H1 (cell line): ENCODE measurements around the gene ECE2. TPM values are rescaled to one million over a fixed set of nuclear protein-coding genes. Genes with fewer than 3 reads are reported as not detected.

ENCODE experiments used
- CTCF ChIA-PET: fragments of 300-600 bp; sonication (Branson Sonifier 250); formaldehyde crosslinking; loops from one replicate; lab custom pipeline; 2021; ENCODE audit not compliant: partially characterized antibody; lab: Charles Lee
- POLR2A ChIA-PET: fragments of 300-600 bp; sonication (Branson Sonifier 250); formaldehyde crosslinking; loops from one replicate; lab custom pipeline; 2021; ENCODE audit warnings: inconsistent platforms; ENCODE audit not compliant: partially characterized antibody; lab: Charles Lee
- DNase-seq, 2 experiments: peaks; one replicate each; pipeline versions ENCODE4 v3.0.0 to v3.0.0-alpha.2; 2010 to 2022; ENCODE audit warnings: low spot score in 2 of 2, low read depth in 1 of 2, mixed read lengths in 1 of 2
- FAIRE-seq: peaks from 2 replicates; lab custom pipeline; 2011; peaks lifted over from hg19 to GRCh38; lab: Jason Lieb, UNC
- H2AFZ ChIP-seq: 2 replicates; pipeline ENCODE4 v1.8.1; 2012; ENCODE audit warnings: low read length, inconsistent platforms
- H2AK5ac ChIP-seq: 2 replicates; pipeline ENCODE4 v1.6.1; 2013; ENCODE audit warnings: low read depth, low read length
- H2BK120ac ChIP-seq: replicated peaks from 2 replicates; pipeline ENCODE3; 2013; ENCODE audit warnings: low read depth, low read length, inconsistent platforms
- H2BK12ac ChIP-seq: 2 replicates; pipeline ENCODE4 v1.6.1; 2013; ENCODE audit warnings: low read depth, low read length
- H2BK15ac ChIP-seq: 2 replicates; pipeline ENCODE4 v1.6.1; 2013; ENCODE audit warnings: low read length
- H2BK20ac ChIP-seq: 2 replicates; pipeline ENCODE4 v1.6.1; 2013; ENCODE audit warnings: low read length
- H2BK5ac ChIP-seq: 2 replicates; pipeline ENCODE4 v1.6.1; 2013; ENCODE audit warnings: low read depth, low read length
- H3K14ac ChIP-seq: 2 replicates; pipeline ENCODE4 v1.6.1; 2013; ENCODE audit warnings: inconsistent platforms; ENCODE audit not compliant: insufficient read length
- H3K18ac ChIP-seq: 2 replicates; pipeline ENCODE4 v1.6.1; 2013; ENCODE audit warnings: low read length; ENCODE audit errors: extremely low read depth
- H3K23ac ChIP-seq: 2 replicates; pipeline ENCODE4 v1.6.1; 2013; ENCODE audit warnings: inconsistent platforms; ENCODE audit not compliant: insufficient read length
- H3K23me2 ChIP-seq: 2 replicates; pipeline ENCODE4 v1.6.1; 2013; ENCODE audit warnings: low read depth, low read length
- H3K27ac ChIP-seq: 2 replicates; pipeline ENCODE4 v1.6.1; 2011; ENCODE audit warnings: low read depth, low read length, inconsistent platforms
- H3K27me3 ChIP-seq, 4 experiments: replicated peaks in 1 of 4; 1 replicate in 1 of 4; 2 replicates in 3 of 4; pipeline versions ENCODE4 v1.6.1 to v1.8.1; 2011 to 2013; ENCODE audit warnings: low read length in 3 of 4, mild to moderate bottlenecking in 3 of 4, inconsistent platforms in 2 of 4, mixed read lengths in 2 of 4, moderate library complexity in 1 of 4; ENCODE audit not compliant: control insufficient read depth in 3 of 4, insufficient read depth in 3 of 4; ENCODE audit errors: extremely low read depth in 1 of 4
- H3K36me3 ChIP-seq, 4 experiments: 2 replicates each; pipeline versions ENCODE4 v1.6.1 to v1.8.1; 2011 to 2013; ENCODE audit warnings: mild to moderate bottlenecking in 4 of 4, low read length in 3 of 4, moderate library complexity in 2 of 4, control low read depth in 1 of 4, inconsistent platforms in 1 of 4; ENCODE audit not compliant: insufficient read depth in 4 of 4, control insufficient read depth in 2 of 4
- H3K4ac ChIP-seq: replicated peaks from 2 replicates; pipeline ENCODE3; 2013; ENCODE audit warnings: low read length, low read depth, mixed read lengths, inconsistent platforms; ENCODE audit not compliant: insufficient read length
- H3K4me1 ChIP-seq, 4 experiments: replicated peaks in 1 of 4; 1 replicate in 1 of 4; 2 replicates in 3 of 4; pipeline versions ENCODE4 v1.6.1 to v1.8.1; 2011 to 2013; ENCODE audit warnings: low read length in 3 of 4, inconsistent platforms in 2 of 4, mixed read lengths in 1 of 4; ENCODE audit not compliant: insufficient read depth in 4 of 4, control insufficient read depth in 3 of 4
- H3K4me2 ChIP-seq, 2 experiments: 2 replicates each; pipeline versions ENCODE4 v1.6.1 to v1.8.1; 2011 to 2013; ENCODE audit warnings: low read depth in 2 of 2, low read length in 2 of 2, control low read depth in 1 of 2, inconsistent platforms in 1 of 2, mild to moderate bottlenecking in 1 of 2; ENCODE audit not compliant: insufficient read depth in 1 of 2
- H3K4me3 ChIP-seq, 4 experiments: fragments of 200-600, 300-600 bp in 1 of 4; sonication (generic), shearing (Covaris generic), sonication (Bioruptor Twin) in 1 of 4; 2 replicates each; pipeline versions ENCODE4 v1.5.1 to v1.8.1; 2011 to 2016; ENCODE audit warnings: low read length in 4 of 4, low read depth in 3 of 4, control low read depth in 2 of 4, inconsistent platforms in 2 of 4, mild to moderate bottlenecking in 2 of 4, mixed read lengths in 1 of 4, moderate library complexity in 1 of 4; ENCODE audit not compliant: insufficient read depth in 2 of 4; ENCODE audit errors: extremely low read depth in 1 of 4
- H3K56ac ChIP-seq: replicated peaks from 2 replicates; pipeline ENCODE3; 2013; ENCODE audit warnings: low read depth, mild to moderate bottlenecking, mixed read lengths, low read length, inconsistent platforms; ENCODE audit not compliant: insufficient read length
- H3K79me1 ChIP-seq: 2 replicates; pipeline ENCODE4 v1.6.1; 2013; ENCODE audit warnings: low read depth, low read length, control low read depth
- H3K79me2 ChIP-seq, 2 experiments: 2 replicates each; pipeline versions ENCODE4 v1.6.1 to v1.8.1; 2012 to 2013; ENCODE audit warnings: low read length in 2 of 2, mild to moderate bottlenecking in 2 of 2, inconsistent platforms in 1 of 2; ENCODE audit not compliant: insufficient read depth in 2 of 2, control insufficient read depth in 1 of 2
- H3K9ac ChIP-seq, 4 experiments: replicated peaks in 1 of 4; 1 replicate in 1 of 4; 2 replicates in 3 of 4; pipeline versions ENCODE4 v1.6.1 to v1.8.1; 2011 to 2013; ENCODE audit warnings: low read depth in 3 of 4, low read length in 3 of 4, control low read depth in 2 of 4, mild to moderate bottlenecking in 2 of 4, moderate library complexity in 2 of 4, inconsistent platforms in 1 of 4; ENCODE audit errors: extremely low read depth in 1 of 4
- H3K9me3 ChIP-seq, 2 experiments: 2 replicates each; pipeline versions ENCODE4 v1.6.1 to v1.8.1; 2012 to 2013; ENCODE audit warnings: mild to moderate bottlenecking in 2 of 2, moderate library complexity in 2 of 2, control low read depth in 1 of 2, inconsistent platforms in 1 of 2, low read depth in 1 of 2, low read length in 1 of 2, mixed read lengths in 1 of 2; ENCODE audit not compliant: insufficient read depth in 2 of 2
- H4K20me1 ChIP-seq, 2 experiments: replicated peaks in 1 of 2; 2 replicates each; pipeline versions ENCODE3 to v1.8.1; 2011 to 2013; ENCODE audit warnings: inconsistent platforms in 2 of 2, low read length in 2 of 2, mild to moderate bottlenecking in 1 of 2; ENCODE audit not compliant: insufficient read depth in 2 of 2, control insufficient read depth in 1 of 2
- H4K5ac ChIP-seq: 2 replicates; pipeline ENCODE4 v1.6.1; 2013; ENCODE audit warnings: low read length, low read depth, mixed read lengths, inconsistent platforms; ENCODE audit not compliant: insufficient read length
- H4K8ac ChIP-seq: 2 replicates; pipeline ENCODE4 v1.8.0; 2013; ENCODE audit warnings: mild to moderate bottlenecking, moderate library complexity, low read length, inconsistent platforms; ENCODE audit not compliant: insufficient read depth; ENCODE audit errors: extremely low read depth
- H4K91ac ChIP-seq: replicated peaks from 2 replicates; pipeline ENCODE3; 2013; ENCODE audit warnings: low read length, mixed read lengths, inconsistent platforms; ENCODE audit not compliant: insufficient read length
- CHD1 ChIP-seq: IDR thresholded peaks from 2 replicates; pipeline ENCODE4 v1.6.1; 2012; ENCODE audit warnings: low read depth, low read length, improper control_type of control experiment
- EZH2 ChIP-seq: fragments of 200-600 bp; sonication (generic); IDR thresholded peaks from 2 replicates; pipeline ENCODE4 v1.7.1; 2012; ENCODE audit warnings: low read depth, mild to moderate bottlenecking, moderate library complexity, low read length, inconsistent platforms; ENCODE audit not compliant: severe bottlenecking
- GABPA ChIP-seq: IDR thresholded peaks from 2 replicates; pipeline ENCODE4 v1.6.1; 2011; ENCODE audit warnings: mild to moderate bottlenecking, low read length, moderate library complexity, borderline replicate concordance; ENCODE audit not compliant: insufficient read depth
- JUND ChIP-seq: IDR thresholded peaks from 2 replicates; pipeline ENCODE4 v1.6.1; 2011; ENCODE audit warnings: mild to moderate bottlenecking, improper control_type of control experiment, low read length
- PHF8 ChIP-seq: fragments of 200-600 bp; sonication (generic); conservative IDR thresholded peaks from 2 replicates; pipeline ENCODE4 v1.7.1; 2012; ENCODE audit warnings: low read depth, mild to moderate bottlenecking, inconsistent platforms, low read length, moderate library complexity
- POLR2AphosphoS5 ChIP-seq: IDR thresholded peaks from 2 replicates; pipeline ENCODE4 v1.6.1; 2011; ENCODE audit warnings: low read depth, low read length
- RNF2 ChIP-seq: fragments of 200-900, 300-1000 bp; sonication (generic); IDR thresholded peaks from 2 replicates; pipeline ENCODE4 v1.7.1; 2016; ENCODE audit warnings: borderline replicate concordance, low read depth, mild to moderate bottlenecking, antibody characterized with exemption, low read length; ENCODE audit not compliant: poor library complexity, severe bottlenecking; ENCODE audit errors: missing control alignments
- SUZ12 ChIP-seq: fragments of 200-600 bp; sonication (generic); IDR thresholded peaks from 2 replicates; pipeline ENCODE4 v1.6.1; 2012; ENCODE audit warnings: mild to moderate bottlenecking, inconsistent platforms, low read length, moderate library complexity, mixed read lengths
- TAF1 ChIP-seq: IDR thresholded peaks from 2 replicates; pipeline ENCODE4 v1.6.1; 2011; ENCODE audit warnings: mild to moderate bottlenecking, low read depth, low read length
- YY1 ChIP-seq: IDR thresholded peaks from 2 replicates; pipeline ENCODE4 v1.6.1; 2011; ENCODE audit warnings: low read depth, mild to moderate bottlenecking, low read length
- WGBS, 2 experiments: shearing (Covaris generic) in 1 of 2; methylation state at CpG; one replicate each; pipeline versions ENCODE4 v1.1.6 to v1.1.7; 2013 to 2015; ENCODE audit warnings: low lambda C conversion rate in 2 of 2, mixed read lengths in 2 of 2, inconsistent platforms in 1 of 2, low coverage in 1 of 2, missing lambda C conversion rate in 1 of 2; ENCODE audit not compliant: insufficient replicate concordance in 2 of 2, insufficient coverage in 1 of 2, insufficient read length in 1 of 2; ENCODE audit errors: extremely low coverage in 1 of 2, missing lambda C conversion rate in 1 of 2; 5-methylcytosine and 5-hydroxymethylcytosine counted together
- polyA plus RNA-seq, 7 experiments: library from polyadenylated mRNA; depleted of rRNA in 3 of 7; stranded (reverse) in 5 of 7; unstranded in 2 of 7; fragments of >200 nt in 5 of 7; fragments of 200-250 nt in 2 of 7; gene quantifications; 1 replicate in 5 of 7; 2 replicates in 1 of 7; 4 replicates in 1 of 7; pipeline versions ENCODE4 v1.2.1 to v1.2.3, GENCODE V29; 2011 to 2013; ENCODE audit warnings: missing spikeins in 2 of 7, mixed read lengths in 2 of 7
- total RNA-seq: library from RNA; stranded (reverse); fragmentation: NEBNext Ultra II Directional; extraction: Animal tissue kit (Norgen Biotek cat#: 25700); gene quantifications from 2 replicates; pipeline ENCODE4 v1.2.1, GENCODE V29; 2021

Gene ECE2
- total and polyA plus RNA-seq, 2 of the 8 experiments (the other 6 are each of a cell fraction or from before 2014, with no cell fraction given): 0.44 to 0.86 TPM

GRCh38 chr3:184230603-184231528 is 45.0 kb upstream of the ECE2 start:
- Histone ChIP-seq H3K27ac (no peak overlapping the region), H2BK15ac (no peak overlapping the region), H3K79me2 (no peaks in the 10 kb centered on the region), H2BK20ac (no peak overlapping the region), H3K4me1 (peaks cover 0 to 20% (median 4%) of the 10 kb centered on the region in 4 experiments; a peak in 5 of 7 replicates), H3K14ac (no peak overlapping the region), H2AK5ac (no peak overlapping the region), H4K91ac (no peak overlapping the region), H4K20me1 (peaks cover 4 to 7% of the 10 kb centered on the region in 2 experiments), H2AFZ (no peak overlapping the region), H3K4me2 (peak overlapping the region; percentile 61 to 96), H3K4me3 (peak overlapping the region; percentile 16 to 59 (median 40); a peak in 7 of 8 replicates), H3K27me3 (peaks cover 35 to 60% (median 53%) of the 10 kb centered on the region in 4 experiments), H3K23ac (no peak overlapping the region), H3K79me1 (no peaks in the 10 kb centered on the region), H3K23me2 (peaks cover 11% of the 10 kb centered on the region; the same call in 1 of the 2 replicates), H3K9me3 (no peaks in the 10 kb centered on the region), H3K9ac (no peak overlapping the region), H3K4ac (no peak overlapping the region), H2BK12ac (no peak overlapping the region), H3K36me3 (peaks cover 0 to 8% (median 0%) of the 10 kb centered on the region in 4 experiments; a peak in 1 of 8 replicates), H4K8ac (peak overlapping the region; percentile 41; the same call in 1 of the 2 replicates), H3K56ac (no peak overlapping the region), H2BK5ac (no peak overlapping the region), H4K5ac (no peak overlapping the region), H3K18ac (no peak overlapping the region; the same call in 1 of the 2 replicates), H2BK120ac (no peak overlapping the region)
- 27% methylated on average over 28 of the region's 79 CpGs; no CpG with 5 or more reads in 1 of the 2 experiments for WGBS, 2 experiments
- DNase-seq (peak in 1 of 2 experiments; percentile 57), FAIRE-seq (no peak)
- ChIA-PET POLR2A (interaction anchor here (0.6 to 1.8 kb wide), 6 partner anchors 9 to 89 kb away, joined by 3 to 10 read pairs (median 4); partner anchors contain the start of gene EEF1AKMT4), CTCF (interaction anchor here (0.8 to 10.3 kb wide), 9 partner anchors 9 to 59 kb away, joined by 3 to 183 read pairs (median 3); partner anchors contain the start of genes CAMK2N2 and EEF1AKMT4)
- no peak for TF ChIP-seq POLR2AphosphoS5
- 0 out of 2 replicates have a peak, but pooled peaks have one; percentile 25 for TF ChIP-seq GABPA
- TF ChIP-seq EZH2: peak; percentile 80
- TF ChIP-seq SUZ12: peak; percentile 91
- TF ChIP-seq PHF8: no peak
- peak; percentile 7 for TF ChIP-seq RNF2
- no peak for TF ChIP-seq TAF1
- TF ChIP-seq JUND: no peak
- TF ChIP-seq YY1: no peak
- no peak for TF ChIP-seq CHD1
